Measurements from ENCODE around the gene SMARCAL1. TPM values are rescaled to one million over a fixed set of nuclear protein-coding genes. Genes with fewer than 3 reads are reported as not detected.

SMARCAL1 gene
- total RNA-seq, 2 experiments from 2014 or later: 6.3 TPM

- H3K36me3 ChIP-seq (ENCODE audit: insufficient read depth, low read length): no peaks in the 10 kb centered on the region
- no peaks in the 10 kb centered on the region for H3K27me3 Mint-ChIP-seq
- no peak overlapping the region for H3K27ac Mint-ChIP-seq
- POLR2A ChIA-PET: no interaction called here
- no peaks in the 10 kb centered on the region for H3K4me1 Mint-ChIP-seq (ENCODE audit: low read depth)
- H3K27me3 ChIP-seq (ENCODE audit: control insufficient read depth in 1 of 2, insufficient read depth in 2 of 2, low read length in 2 of 2): no peaks in the 10 kb centered on the region
- no peak overlapping the region for H3K27ac ChIP-seq (ENCODE audit: low read depth in 1 of 2, low read length in 2 of 2)
- peaks cover 0 to 5% of the 10 kb centered on the region in 2 experiments for H3K9me3 ChIP-seq (ENCODE audit: control insufficient read depth in 1 of 2, insufficient read depth in 1 of 2, low read length in 2 of 2)
- H3K9me3 Mint-ChIP-seq: no peaks in the 10 kb centered on the region
- H3K4me3 Mint-ChIP-seq: no peak overlapping the region
- CTCF ChIA-PET: no interaction called here
- H3K4me1 ChIP-seq (ENCODE audit: insufficient read depth, low read length): no peaks in the 10 kb centered on the region
- no peak overlapping the region for H3K4me3 ChIP-seq (ENCODE audit: low read length)
- no peak for TF ChIP-seq CTCF (IDR thresholded peaks at IDR 0.05)
- intact Hi-C loops (cut with DNase I, micrococcal nuclease): no loop called here
- DNase-seq: no peak
- ATAC-seq (ENCODE audit: poor library complexity): no peak
- H3K36me3 Mint-ChIP-seq (ENCODE audit: low read depth): no peaks in the 10 kb centered on the region
Observed at GRCh38 chr2:216526939-216527338, 114.7 kb downstream of the SMARCAL1 start.

GRCh38 chr2:216527600-216527999 lies 115.3 kb downstream of the SMARCAL1 start:
- Mint-ChIP-seq H3K27me3 (no peaks in the 10 kb centered on the region), H3K27ac (no peak overlapping the region), H3K9me3 (no peaks in the 10 kb centered on the region), H3K4me3 (no peak overlapping the region), H3K36me3 (ENCODE audit: low read depth) (no peaks in the 10 kb centered on the region), H3K4me1 (ENCODE audit: low read depth) (no peaks in the 10 kb centered on the region)
- DNase-seq (no peak), ATAC-seq (ENCODE audit: poor library complexity) (no peak)
- Histone ChIP-seq H3K27ac (ENCODE audit: low read depth in 1 of 2, low read length in 2 of 2) (no peak overlapping the region), H3K9me3 (ENCODE audit: control insufficient read depth in 1 of 2, insufficient read depth in 1 of 2, low read length in 2 of 2) (peaks cover 0 to 5% of the 10 kb centered on the region in 2 experiments), H3K36me3 (ENCODE audit: insufficient read depth, low read length) (no peaks in the 10 kb centered on the region), H3K4me3 (ENCODE audit: low read length) (no peak overlapping the region), H3K4me1 (ENCODE audit: insufficient read depth, low read length) (no peaks in the 10 kb centered on the region), H3K27me3 (ENCODE audit: control insufficient read depth in 1 of 2, insufficient read depth in 2 of 2, low read length in 2 of 2) (no peaks in the 10 kb centered on the region)
- TF ChIP-seq CTCF (IDR thresholded peaks at IDR 0.05): no peak
- ChIA-PET CTCF (no interaction called here), POLR2A (no interaction called here)
- intact Hi-C loops (cut with DNase I, micrococcal nuclease): no loop called here

GRCh38 chr2:216532562-216532961 lies 120.3 kb downstream of the SMARCAL1 start:
- ChIA-PET POLR2A (no interaction called here), CTCF (interaction anchor here (0.7 to 1.2 kb wide), 2 partner anchors 10 to 15 kb away, joined by 3 read pairs; no protein-coding TSS in a partner anchor)
- H3K9me3 ChIP-seq (ENCODE audit: control insufficient read depth in 1 of 2, insufficient read depth in 1 of 2, low read length in 2 of 2): no peaks in the 10 kb centered on the region
- H3K27me3 Mint-ChIP-seq: no peaks in the 10 kb centered on the region
- no peaks in the 10 kb centered on the region for H3K9me3 Mint-ChIP-seq
- ATAC-seq (ENCODE audit: poor library complexity) (no peak), DNase-seq (no peak)
- no peak for TF ChIP-seq CTCF (IDR thresholded peaks at IDR 0.05)
- intact Hi-C loops (cut with DNase I, micrococcal nuclease): no loop called here
- no peak overlapping the region for H3K27ac ChIP-seq (ENCODE audit: low read depth in 1 of 2, low read length in 2 of 2)
- no peaks in the 10 kb centered on the region for H3K27me3 ChIP-seq (ENCODE audit: control insufficient read depth in 1 of 2, insufficient read depth in 2 of 2, low read length in 2 of 2)
- H3K27ac Mint-ChIP-seq: no peak overlapping the region
- no peaks in the 10 kb centered on the region for H3K4me1 ChIP-seq (ENCODE audit: insufficient read depth, low read length)
- H3K4me1 Mint-ChIP-seq (ENCODE audit: low read depth): no peaks in the 10 kb centered on the region
- no peak overlapping the region for H3K4me3 Mint-ChIP-seq
- no peaks in the 10 kb centered on the region for H3K36me3 ChIP-seq (ENCODE audit: insufficient read depth, low read length)
- H3K36me3 Mint-ChIP-seq (ENCODE audit: low read depth): no peaks in the 10 kb centered on the region
- no peak overlapping the region for H3K4me3 ChIP-seq (ENCODE audit: low read length)

Other genes starting within 250 kb of the SMARCAL1 start
- gene MARCHF4, start 40.0 kb upstream of the SMARCAL1 start, total RNA-seq: not detected
- 1,000 to 10,000 TPM; 4,138 to 4,142 TPM for gene RPL37A, start 86.4 kb downstream of the SMARCAL1 start, total RNA-seq
- gene IGFBP2, start 220.9 kb downstream of the SMARCAL1 start, total RNA-seq: not detected